ENCODE results near the gene PRDX2.

DNA sequence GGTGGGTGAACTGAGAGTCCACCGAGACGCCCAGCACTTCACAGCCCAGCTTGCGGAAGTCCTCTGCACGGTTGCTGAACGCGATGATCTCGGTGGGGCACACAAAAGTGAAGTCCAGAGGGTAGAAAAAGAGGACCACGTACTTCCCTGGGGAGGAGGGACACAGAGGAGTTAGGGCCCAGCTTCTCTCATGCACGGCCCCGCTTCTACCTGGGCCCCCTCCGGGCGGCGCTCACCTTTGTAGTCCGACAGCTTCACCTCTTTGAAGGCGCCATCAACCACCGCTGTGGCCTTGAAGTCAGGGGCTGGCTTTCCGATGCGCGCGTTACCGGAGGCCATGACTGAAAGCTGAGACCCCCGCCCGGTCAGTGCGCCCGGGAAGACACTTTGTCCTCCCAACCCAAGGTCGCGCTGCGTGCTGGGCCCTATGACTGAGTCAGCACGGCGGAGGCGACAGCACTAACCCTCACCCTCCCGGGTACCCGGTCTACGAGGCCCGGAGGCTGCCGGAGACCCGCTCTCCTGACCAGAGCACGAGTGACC, 606 bp downstream of the PRDX2 start:
- TF ChIP-seq EZH2 (IDR thresholded peaks at IDR 0.05; ENCODE audit: low read depth), result no peak
- TF ChIP-seq, protein P1, sequence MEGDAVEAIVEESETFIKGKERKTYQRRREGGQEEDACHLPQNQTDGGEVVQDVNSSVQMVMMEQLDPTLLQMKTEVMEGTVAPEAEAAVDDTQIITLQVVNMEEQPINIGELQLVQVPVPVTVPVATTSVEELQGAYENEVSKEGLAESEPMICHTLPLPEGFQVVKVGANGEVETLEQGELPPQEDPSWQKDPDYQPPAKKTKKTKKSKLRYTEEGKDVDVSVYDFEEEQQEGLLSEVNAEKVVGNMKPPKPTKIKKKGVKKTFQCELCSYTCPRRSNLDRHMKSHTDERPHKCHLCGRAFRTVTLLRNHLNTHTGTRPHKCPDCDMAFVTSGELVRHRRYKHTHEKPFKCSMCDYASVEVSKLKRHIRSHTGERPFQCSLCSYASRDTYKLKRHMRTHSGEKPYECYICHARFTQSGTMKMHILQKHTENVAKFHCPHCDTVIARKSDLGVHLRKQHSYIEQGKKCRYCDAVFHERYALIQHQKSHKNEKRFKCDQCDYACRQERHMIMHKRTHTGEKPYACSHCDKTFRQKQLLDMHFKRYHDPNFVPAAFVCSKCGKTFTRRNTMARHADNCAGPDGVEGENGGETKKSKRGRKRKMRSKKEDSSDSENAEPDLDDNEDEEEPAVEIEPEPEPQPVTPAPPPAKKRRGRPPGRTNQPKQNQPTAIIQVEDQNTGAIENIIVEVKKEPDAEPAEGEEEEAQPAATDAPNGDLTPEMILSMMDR (conservative IDR thresholded peaks at IDR 0.05), result no peak
